GM18517 (cell line): ENCODE measurements around the gene AKR1C3.
"Not testable (repeated sequence)": the region's sequence is repeated elsewhere in the genome, so short reads cannot be mapped to it uniquely, and the experiment has no call there.

ENCODE experiments used
- ATAC-seq: cut with Tn5 transposase; IDR thresholded peaks from one replicate; pipeline ENCODE4 v1.9.1; 2021; ENCODE audit warnings: mild to moderate bottlenecking, moderate library complexity; ENCODE audit not compliant: unreplicated experiment

Gene AKR1C3

DNA sequence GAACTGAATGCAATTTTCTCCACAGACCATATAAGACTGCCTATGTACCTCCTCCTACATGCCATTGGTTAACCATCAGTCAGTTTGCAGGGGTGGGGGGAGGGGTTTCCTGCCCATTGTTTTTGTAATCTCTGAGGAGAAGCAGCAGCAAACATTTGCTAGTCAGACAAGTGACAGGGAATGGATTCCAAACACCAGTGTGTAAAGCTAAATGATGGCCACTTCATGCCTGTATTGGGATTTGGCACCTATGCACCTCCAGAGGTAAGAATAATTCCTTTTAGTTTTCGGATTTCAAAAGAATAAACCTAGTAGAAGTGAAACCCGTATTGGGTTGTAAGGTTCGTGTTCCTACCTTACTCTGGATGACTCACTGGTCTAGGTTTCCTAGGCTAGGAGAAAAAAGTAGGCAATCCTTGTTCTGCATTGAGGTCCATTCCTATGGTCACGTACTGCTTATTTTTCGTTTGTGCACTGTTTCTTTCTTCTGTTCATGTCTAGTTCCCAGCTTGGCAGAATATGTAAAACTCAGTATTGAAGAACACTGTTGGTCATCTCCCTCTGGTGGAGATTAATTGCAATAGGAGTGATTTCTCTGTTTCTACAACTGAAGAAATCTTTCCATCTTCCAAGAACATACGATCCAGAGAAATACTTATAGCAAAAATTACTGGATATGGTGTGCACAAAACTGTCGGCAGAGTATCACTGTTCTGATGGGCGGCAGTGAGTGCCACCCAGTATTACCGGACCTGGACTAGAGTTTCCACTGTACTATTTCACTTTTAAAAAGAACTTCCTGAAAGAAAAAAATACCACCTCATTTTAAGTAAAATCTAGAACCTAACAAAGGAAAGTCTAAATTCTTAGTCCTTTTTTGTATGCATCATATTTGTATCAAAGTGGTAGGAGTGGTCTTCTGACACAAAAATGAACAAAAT, at the start of gene AKR1C3:
Gene AKR1C3 (plus strand): TSS at position 150 of the 941 bp plus-strand sequence. CDS start 31 bp downstream, at position 181.
- no peak for ATAC-seq

DNA sequence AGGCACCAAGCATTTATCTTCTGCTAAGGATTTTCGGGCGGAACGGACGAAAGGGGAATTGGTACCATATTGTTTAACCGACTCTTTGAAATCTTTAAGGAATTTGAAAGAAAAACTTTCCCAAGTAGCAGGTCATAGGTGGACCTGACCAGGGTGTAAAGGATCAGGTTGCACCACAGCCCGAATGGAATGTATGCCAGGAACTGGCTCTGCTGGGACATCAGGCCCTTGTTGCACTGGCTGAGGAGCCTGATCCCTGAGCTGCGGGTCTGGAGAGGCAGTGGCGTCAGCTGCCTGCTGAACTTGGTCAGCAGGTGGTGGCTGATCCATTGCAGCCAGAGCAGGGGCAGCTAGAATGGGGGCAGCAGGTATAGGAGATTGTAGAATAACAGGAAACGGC, 49.1 kb upstream of the AKR1C3 start:
- ATAC-seq: no peak

GRCh38 chr10:5046410-5046809, 47.8 kb upstream of the AKR1C3 start:
- no peak for ATAC-seq

DNA sequence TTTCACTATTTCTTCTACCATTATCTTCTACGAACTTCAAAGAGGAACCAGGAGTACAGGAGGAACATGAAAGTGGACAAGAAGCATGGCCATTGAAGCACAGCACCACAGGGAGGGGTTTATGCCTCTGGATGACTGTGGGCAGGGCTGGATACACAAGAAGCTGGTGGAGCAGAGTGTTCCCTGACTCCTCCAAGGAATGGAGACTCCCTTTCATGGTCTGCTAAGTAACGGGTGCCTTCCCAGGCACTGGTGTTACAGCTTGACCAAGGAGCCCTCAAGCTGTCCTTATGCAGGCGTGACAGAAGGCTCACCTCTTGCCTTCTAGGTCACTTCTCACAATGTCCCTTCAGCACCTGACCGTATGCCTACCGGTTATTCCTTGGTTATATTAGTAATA, 47.2 kb upstream of the AKR1C3 start:
- ATAC-seq: not testable (repeated sequence)

GRCh38 chr10:5047912-5048628, 46.1 kb upstream of the AKR1C3 start:
- ATAC-seq: no peak

DNA sequence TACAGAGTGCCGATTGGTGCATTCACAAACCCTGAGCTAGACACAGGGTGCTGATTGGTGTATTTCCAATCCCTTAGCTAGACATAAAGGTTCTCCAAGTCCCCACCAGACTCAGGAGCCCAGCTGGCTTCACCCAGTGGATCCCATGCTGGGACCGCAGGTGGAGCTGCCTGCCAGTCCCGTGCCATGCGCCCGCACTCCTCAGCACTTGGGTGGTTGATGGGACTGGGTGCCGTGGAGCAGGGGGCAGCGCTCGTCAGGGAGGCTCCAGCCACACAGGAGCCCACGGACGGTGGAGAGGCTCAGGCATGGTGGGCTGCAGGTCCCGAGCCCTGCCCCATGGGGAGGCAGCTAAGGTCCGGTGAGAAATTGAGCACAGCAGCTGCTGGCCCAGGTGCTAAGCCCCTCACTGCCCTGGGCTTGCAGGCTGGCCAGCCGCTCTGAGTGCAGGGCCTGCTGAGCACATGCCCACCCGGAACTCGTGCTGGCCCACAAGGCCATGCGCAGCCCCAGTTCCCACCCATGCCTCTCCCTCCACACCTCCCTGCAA, 41.2 kb upstream of the AKR1C3 start:
- ATAC-seq: not testable (repeated sequence)

- ATAC-seq: not testable (repeated sequence)
These were observed 39.4 kb upstream of the AKR1C3 start for GRCh38 chr10:5054831-5055230.

GRCh38 chr10:5059267-5059666, 34.9 kb upstream of the AKR1C3 start:
- not testable (repeated sequence) for ATAC-seq

DNA sequence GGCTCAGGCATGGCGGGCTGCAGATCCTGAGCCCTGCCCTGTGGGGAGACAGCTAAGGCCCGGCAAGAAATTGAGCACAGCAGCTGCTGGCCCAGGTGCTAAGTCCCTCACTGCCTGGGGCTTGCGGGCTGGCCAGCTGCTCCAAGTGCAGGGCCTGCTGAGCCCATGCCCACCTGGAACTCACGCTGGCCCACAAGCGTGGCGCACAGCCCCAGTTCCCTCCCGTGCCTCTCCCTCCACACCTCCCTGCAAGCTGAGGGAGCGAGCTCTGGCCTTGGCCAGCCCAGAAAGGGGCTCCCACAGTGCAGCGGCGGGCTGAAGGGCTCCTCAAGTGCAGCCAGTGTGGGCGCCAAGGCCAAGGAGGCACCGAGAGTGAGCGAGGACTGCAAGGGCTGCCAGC, 33.4 kb upstream of the AKR1C3 start:
- not testable (repeated sequence) for ATAC-seq

- ATAC-seq: no peak
These were observed 29.6 kb upstream of the AKR1C3 start for GRCh38 chr10:5064656-5065055.

- ATAC-seq: no peak
These were observed 25.8 kb upstream of the AKR1C3 start for GRCh38 chr10:5068274-5068984.

GRCh38 chr10:5070648-5071410, 23.4 kb upstream of the AKR1C3 start:
- no peak for ATAC-seq

- no peak for ATAC-seq
These were observed 22.6 kb upstream of the AKR1C3 start for GRCh38 chr10:5071411-5072198.

- no peak for ATAC-seq
These were observed 20.6 kb upstream of the AKR1C3 start for GRCh38 chr10:5073659-5074058.

- ATAC-seq: no peak
These were observed 17.6 kb upstream of the AKR1C3 start for GRCh38 chr10:5076615-5077014.

- ATAC-seq: no peak
These were observed 15.6 kb upstream of the AKR1C3 start for GRCh38 chr10:5078547-5079180.

GRCh38 chr10:5079306-5079830, 14.8 kb upstream of the AKR1C3 start:
- no peak for ATAC-seq

DNA sequence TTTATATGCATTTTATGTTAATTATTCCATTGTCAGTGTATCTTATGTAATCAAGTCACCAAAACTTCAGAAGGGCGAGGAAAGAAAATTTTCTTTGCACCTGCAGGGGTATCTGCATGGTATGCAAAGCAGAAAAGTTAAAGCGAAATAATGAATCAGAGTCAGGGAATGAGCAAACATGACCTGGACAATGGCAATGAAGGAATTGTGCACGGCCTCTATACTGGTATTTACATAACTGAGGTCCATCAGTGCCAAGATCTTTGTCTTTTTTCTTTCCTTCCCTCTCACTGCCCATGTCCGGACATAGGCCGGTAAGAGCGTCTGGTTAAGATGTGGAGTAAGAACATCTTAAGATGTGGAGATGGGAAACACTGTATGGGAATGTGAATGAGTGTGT, 14.4 kb upstream of the AKR1C3 start:
- no peak for ATAC-seq

GRCh38 chr10:5081091-5081490, 13.1 kb upstream of the AKR1C3 start:
- ATAC-seq: no peak
